HUES64 (cell line): ENCODE results near the gene PINLYP.

Source experiments
- H3K27ac ChIP-seq: 2 replicates; pipeline ENCODE4 v1.7.0; 2013; ENCODE audit warnings: low read depth, low read length, inconsistent platforms
- H3K27me3 ChIP-seq: 2 replicates; pipeline ENCODE4 v1.6.1; 2013; ENCODE audit warnings: mild to moderate bottlenecking, low read length; ENCODE audit not compliant: insufficient read depth
- H3K36me3 ChIP-seq: 2 replicates; pipeline ENCODE4 v1.6.1; 2013; ENCODE audit warnings: mild to moderate bottlenecking, low read length; ENCODE audit not compliant: insufficient read depth
- H3K4me1 ChIP-seq: 2 replicates; pipeline ENCODE4 v1.6.1; 2013; ENCODE audit warnings: mild to moderate bottlenecking, low read length, moderate library complexity; ENCODE audit not compliant: insufficient read depth
- H3K4me3 ChIP-seq: 2 replicates; pipeline ENCODE4 v1.5.1; 2013; ENCODE audit warnings: mild to moderate bottlenecking, low read length, moderate library complexity
- H3K9ac ChIP-seq: 2 replicates; pipeline ENCODE4 v1.6.1; 2013; ENCODE audit warnings: mild to moderate bottlenecking, low read depth, low read length
- H3K9me3 ChIP-seq: 2 replicates; pipeline ENCODE4 v1.6.1; 2013; ENCODE audit warnings: low read depth, low read length; ENCODE audit not compliant: insufficient read depth
- WGBS: fragments of 150-250, 120-280 bp; methylation state at CpG from one replicate; pipeline ENCODE4 v1.1.7; 2013; ENCODE audit warnings: missing lambda C conversion rate; 5-methylcytosine and 5-hydroxymethylcytosine counted together

PINLYP gene

DNA sequence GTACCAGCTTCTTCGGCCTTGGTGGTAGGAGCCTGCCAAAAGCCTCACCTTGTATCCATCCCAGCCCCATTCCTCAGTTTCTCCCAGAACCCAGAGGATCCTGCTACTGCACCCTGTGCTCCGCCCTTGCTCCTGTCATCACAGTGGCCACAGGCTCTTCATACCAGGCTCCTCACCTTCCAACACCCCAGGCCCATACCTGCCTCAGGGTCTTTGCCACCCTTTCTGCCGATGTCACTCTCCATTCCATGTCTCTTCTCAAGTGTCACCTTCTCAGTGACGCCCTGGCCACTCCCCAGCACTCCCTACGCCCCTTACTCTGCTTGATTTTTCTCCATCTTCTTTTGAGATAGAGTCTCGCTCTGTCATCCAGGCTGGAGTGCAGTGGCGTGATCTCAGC lies 34.3 kb downstream of the PINLYP start:
- WGBS = 86% methylated on average over 7 of the region's 7 CpGs

DNA sequence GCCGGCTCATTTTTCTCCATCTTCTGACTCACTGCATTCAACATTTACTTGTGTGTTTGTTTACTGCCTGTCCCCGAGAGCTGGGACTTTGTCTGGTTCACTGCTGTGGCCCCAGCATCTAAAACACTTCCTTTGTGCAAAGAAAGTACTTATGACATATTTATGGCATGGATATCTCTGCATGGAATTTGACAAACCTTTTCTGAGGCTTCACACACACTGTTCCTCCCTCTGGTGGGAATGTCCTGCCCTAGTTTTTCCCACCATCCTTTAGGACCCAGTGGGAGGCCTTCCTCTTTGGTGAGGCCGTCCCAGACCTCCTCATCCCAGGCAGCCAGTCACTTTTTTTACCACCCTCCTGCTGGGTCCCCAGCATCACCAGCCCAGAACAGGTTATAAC lies 34.9 kb downstream of the PINLYP start:
- WGBS = 67% methylated on average over 3 of the region's 3 CpGs
- Histone ChIP-seq H3K36me3 (peaks cover 18% of the 10 kb centered on the region), H3K9me3 (no peaks in the 10 kb centered on the region), H3K27me3 (no peaks in the 10 kb centered on the region), H3K27ac (no peak overlapping the region), H3K4me3 (no peak overlapping the region), H3K4me1 (no peaks in the 10 kb centered on the region), H3K9ac (no peak overlapping the region)

More for the DNA sequence above, 34.3 kb downstream of the PINLYP start:
- peaks cover 18% of the 10 kb centered on the region for H3K36me3 ChIP-seq
- H3K27me3 ChIP-seq = no peaks in the 10 kb centered on the region
- no peaks in the 10 kb centered on the region for H3K9me3 ChIP-seq
- H3K9ac ChIP-seq = no peak overlapping the region
- no peaks in the 10 kb centered on the region for H3K4me1 ChIP-seq
- no peak overlapping the region for H3K27ac ChIP-seq
- no peak overlapping the region for H3K4me3 ChIP-seq

DNA sequence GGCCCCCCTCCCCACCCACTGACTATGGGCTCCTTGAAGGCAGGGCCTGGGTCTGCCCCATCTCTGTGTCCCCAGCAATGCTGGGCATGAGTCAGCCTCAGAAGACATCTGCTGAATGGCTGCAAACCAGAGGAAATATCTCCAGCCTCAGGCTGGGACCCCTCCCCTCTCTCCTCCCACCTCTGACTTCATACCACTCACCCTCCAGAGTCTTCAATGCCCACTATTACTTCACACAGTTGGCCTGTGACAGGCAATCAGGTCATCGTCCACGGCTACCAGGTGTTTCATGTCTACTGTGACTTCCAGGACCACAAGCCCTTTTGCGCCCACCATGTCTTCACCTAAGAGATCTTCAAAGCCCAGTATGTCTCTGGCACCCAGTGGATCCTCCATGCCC lies 36.2 kb downstream of the PINLYP start, which contains the start of gene SRRM5:
Gene SRRM5, plus strand, starts transcription at position 301 of the 400 bp plus-strand sequence. Its CDS starts 34 bp downstream, at position 335.
- Histone ChIP-seq H3K4me1 (no peaks in the 10 kb centered on the region), H3K4me3 (no peak within 1 kb of the TSS), H3K27me3 (no peaks in the 10 kb centered on the region), H3K9ac (no peak within 1 kb of the TSS), H3K27ac (no peak within 1 kb of the TSS), H3K9me3 (no peaks in the 10 kb centered on the region), H3K36me3 (peaks cover 18% of the 10 kb centered on the region)
- WGBS = 96% methylated on average over 3 of the region's 3 CpGs

- Histone ChIP-seq H3K4me1 (no peaks in the 10 kb centered on the region), H3K9ac (no peak overlapping the region), H3K9me3 (no peaks in the 10 kb centered on the region), H3K4me3 (no peak overlapping the region), H3K27ac (no peak overlapping the region), H3K27me3 (no peaks in the 10 kb centered on the region), H3K36me3 (peaks cover 18% of the 10 kb centered on the region)
- WGBS = 96% methylated on average over 12 of the region's 12 CpGs
These were observed 36.8 kb downstream of the PINLYP start for GRCh38 chr19:43612374-43612773.

DNA sequence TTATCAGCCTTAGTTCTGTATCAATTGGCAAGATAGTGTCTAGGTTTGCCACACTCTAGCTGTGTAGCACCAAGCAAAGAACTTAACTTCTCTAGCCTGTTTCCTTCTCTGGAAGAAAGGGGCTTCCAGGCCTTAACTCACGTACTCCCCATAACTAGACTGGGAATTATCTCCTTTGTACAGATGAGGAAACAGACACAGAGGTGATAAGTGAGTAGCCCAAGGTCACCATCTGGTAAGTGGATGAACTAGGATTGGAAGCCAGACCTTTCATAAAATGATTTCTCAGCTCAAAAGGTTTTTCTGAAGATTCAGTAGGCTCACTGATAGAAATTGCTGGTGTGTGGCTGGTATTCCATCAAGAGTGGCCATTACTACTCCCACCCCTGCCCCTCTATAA lies 40.7 kb downstream of the PINLYP start:
- WGBS = no CpG with 5 or more reads among the region's 1 CpG
- Histone ChIP-seq H3K27me3 (no peaks in the 10 kb centered on the region), H3K4me3 (no peak overlapping the region), H3K27ac (no peak overlapping the region), H3K36me3 (peaks cover 18% of the 10 kb centered on the region), H3K9me3 (no peaks in the 10 kb centered on the region), H3K4me1 (peaks cover 4% of the 10 kb centered on the region; the same call in 1 of the 2 replicates), H3K9ac (no peak overlapping the region)

DNA sequence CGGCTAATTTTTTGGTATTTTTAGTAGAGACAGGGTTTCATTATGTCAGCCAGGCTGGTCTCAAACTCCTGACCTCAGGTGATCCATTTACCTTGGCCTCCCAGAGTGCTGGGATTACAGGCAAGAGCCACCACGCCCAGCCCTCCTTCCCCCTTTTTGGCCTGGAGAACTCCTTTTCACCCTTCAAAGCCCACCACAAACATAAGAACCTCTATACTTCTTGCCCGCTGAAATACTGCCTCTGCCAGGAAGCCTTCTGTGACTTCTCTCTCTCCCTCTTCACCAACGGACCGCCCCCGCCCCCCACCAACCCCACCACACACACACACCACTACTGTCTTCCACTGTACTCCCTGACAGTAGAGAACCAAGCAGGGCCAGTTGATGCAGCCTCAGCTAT lies 41.4 kb downstream of the PINLYP start:
- Histone ChIP-seq H3K9me3 (no peaks in the 10 kb centered on the region), H3K4me3 (no peak overlapping the region), H3K36me3 (peaks cover 15% of the 10 kb centered on the region), H3K27me3 (no peaks in the 10 kb centered on the region), H3K4me1 (peaks cover 4% of the 10 kb centered on the region; the same call in 1 of the 2 replicates), H3K9ac (no peak overlapping the region), H3K27ac (no peak overlapping the region)
- WGBS = 93% methylated on average over 6 of the region's 6 CpGs

- Histone ChIP-seq H3K27ac (peak overlapping the region; percentile 95), H3K9me3 (no peaks in the 10 kb centered on the region), H3K4me1 (peaks cover 4% of the 10 kb centered on the region; the same call in 1 of the 2 replicates), H3K27me3 (no peaks in the 10 kb centered on the region), H3K9ac (peak overlapping the region; percentile 91), H3K4me3 (peak overlapping the region; percentile 76), H3K36me3 (no peaks in the 10 kb centered on the region)
- WGBS = 5% methylated on average over 14 of the region's 14 CpGs
These were observed 43.3 kb downstream of the PINLYP start for GRCh38 chr19:43618921-43619261.

DNA sequence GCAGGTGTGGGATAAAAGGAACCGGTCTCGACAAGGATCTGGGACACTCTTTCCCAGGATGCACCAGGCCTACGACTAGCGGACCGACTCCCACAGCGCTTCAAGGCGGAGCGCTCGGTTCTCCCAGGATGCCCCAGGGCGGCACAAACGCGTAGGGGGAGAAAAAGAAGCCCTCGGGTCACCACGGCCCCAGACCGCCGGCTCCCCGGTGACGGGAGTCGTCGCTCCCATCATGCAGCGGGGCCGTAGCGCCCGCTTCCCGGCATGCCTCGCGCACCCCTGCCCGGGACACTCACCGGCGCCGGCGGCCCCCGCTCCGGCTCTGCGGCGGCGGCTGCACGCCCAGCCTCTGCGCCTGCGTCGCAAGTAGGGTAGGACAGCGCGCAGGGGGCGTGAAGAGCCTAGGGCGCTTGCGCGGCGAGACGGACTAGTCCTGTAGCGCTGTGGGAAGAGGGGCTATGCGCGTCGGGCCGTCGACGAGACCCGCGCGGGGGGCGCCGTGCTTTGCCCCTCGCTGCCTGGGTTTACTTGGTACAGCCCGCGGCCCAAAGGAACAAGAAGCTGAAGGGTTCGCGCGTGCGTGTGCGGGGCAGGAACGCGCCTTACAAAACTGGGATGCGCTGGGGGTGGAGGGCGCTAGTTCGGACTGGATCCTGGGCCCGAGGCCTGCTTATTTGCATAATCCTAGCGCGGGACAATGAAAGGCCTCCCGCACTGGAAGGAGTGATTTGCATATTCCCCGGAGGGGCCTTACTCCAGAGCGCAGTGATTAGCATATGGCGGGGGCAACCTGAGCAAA lies 43.9 kb downstream of the PINLYP start, which contains the start of gene ZNF428:
Gene ZNF428, minus strand, starts transcription at position 368 of the 799 bp plus-strand sequence. CDS start 5,325 bp downstream, outside the sequence.
- Histone ChIP-seq H3K27me3 (no peaks in the 10 kb centered on the region), H3K9ac (peak within 1 kb of the TSS; percentile 91), H3K27ac (peak within 1 kb of the TSS; percentile 95), H3K36me3 (no peaks in the 10 kb centered on the region; the same call in 1 of the 2 replicates), H3K4me1 (peaks cover 5% of the 10 kb centered on the region; the same call in 1 of the 2 replicates), H3K9me3 (no peaks in the 10 kb centered on the region), H3K4me3 (peak within 1 kb of the TSS; percentile 76)
- under 1% methylated on average over 81 of the region's 81 CpGs for WGBS

DNA sequence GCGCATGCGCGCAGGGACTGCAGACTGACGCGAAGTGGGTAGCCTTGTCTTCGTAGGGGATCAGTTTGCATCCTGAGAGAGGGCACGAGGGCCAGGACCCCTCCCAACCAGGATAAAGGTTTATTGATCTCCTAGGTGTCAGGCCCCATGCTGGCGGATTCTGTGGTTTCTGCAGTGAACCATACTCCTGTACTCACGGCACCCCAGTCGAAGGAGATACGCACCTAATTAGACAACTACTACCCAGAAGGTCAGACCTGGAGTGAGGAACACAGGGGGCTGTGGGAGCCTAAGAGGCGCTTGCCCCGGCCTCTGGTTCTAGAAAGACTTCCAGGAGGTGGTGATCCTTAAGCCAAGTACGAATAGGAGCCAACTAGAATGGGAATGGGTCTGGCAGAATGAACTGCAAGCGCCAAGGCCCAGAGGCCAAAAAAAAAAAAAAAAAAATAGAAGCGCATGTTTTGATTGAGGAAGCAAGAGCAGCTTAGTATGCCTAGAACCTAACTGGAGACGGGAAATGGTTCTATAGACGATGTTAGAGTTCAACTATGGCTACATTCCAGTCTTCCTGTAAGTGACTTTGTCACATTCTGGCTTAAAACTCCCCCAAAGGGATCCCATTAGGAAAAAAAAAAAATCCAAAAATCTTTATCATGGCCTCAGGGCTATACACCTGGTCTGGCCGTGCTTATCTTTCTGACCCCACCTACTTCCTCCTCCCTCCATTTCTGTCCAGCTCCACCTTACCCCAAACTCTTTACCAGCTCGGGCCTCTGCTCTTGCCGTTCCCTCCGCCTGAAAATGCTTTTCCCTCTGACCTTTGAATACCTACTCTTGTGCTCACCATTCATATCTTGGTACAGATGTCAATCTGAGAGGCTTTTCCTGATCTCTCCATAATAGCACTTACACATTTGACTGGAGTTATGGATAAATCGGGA lies 44.7 kb downstream of the PINLYP start:
- Histone ChIP-seq H3K4me1 (peaks cover 8% of the 10 kb centered on the region), H3K9me3 (no peaks in the 10 kb centered on the region), H3K27me3 (no peaks in the 10 kb centered on the region), H3K9ac (peak overlapping the region; percentile 91; the same call in 1 of the 2 replicates), H3K4me3 (peak overlapping the region; percentile 76), H3K27ac (peak overlapping the region; percentile 95), H3K36me3 (no peaks in the 10 kb centered on the region; the same call in 1 of the 2 replicates)
- WGBS = 53% methylated on average over 23 of the region's 23 CpGs

GRCh38 chr19:43622070-43622469 lies 46.5 kb downstream of the PINLYP start:
- Histone ChIP-seq H3K9ac (no peak overlapping the region), H3K36me3 (peaks cover 2% of the 10 kb centered on the region; the same call in 1 of the 2 replicates), H3K4me1 (peaks cover 8% of the 10 kb centered on the region), H3K4me3 (no peak overlapping the region), H3K27ac (no peak overlapping the region), H3K9me3 (no peaks in the 10 kb centered on the region), H3K27me3 (no peaks in the 10 kb centered on the region; the same call in 1 of the 2 replicates)
- WGBS = 78% methylated on average over 3 of the region's 4 CpGs

- Histone ChIP-seq H3K9ac (no peak overlapping the region), H3K36me3 (peaks cover 2% of the 10 kb centered on the region; the same call in 1 of the 2 replicates), H3K9me3 (no peaks in the 10 kb centered on the region), H3K4me1 (peaks cover 8% of the 10 kb centered on the region), H3K27ac (no peak overlapping the region), H3K4me3 (no peak overlapping the region), H3K27me3 (no peaks in the 10 kb centered on the region; the same call in 1 of the 2 replicates)
- WGBS = 86% methylated on average over 1 of the region's 1 CpG
These were observed 47.4 kb downstream of the PINLYP start for GRCh38 chr19:43622956-43623355.
